ENCODE measurements around the gene FCRL6.

The FCRL6 gene

GRCh38 chr1:159781992-159782391 lies 20.2 kb upstream of the FCRL6 start:
- Histone ChIP-seq H4K20me1 (ENCODE audit: low read depth, low read length) (no peaks in the 10 kb centered on the region), H3K9me2 (replicated peaks; ENCODE audit: insufficient read depth, low read length) (no peaks in the 10 kb centered on the region), H3K79me2 (ENCODE audit: insufficient read depth, low read length) (no peaks in the 10 kb centered on the region), H3K9ac (ENCODE audit: low read length) (no peak overlapping the region), H3K4me3 (ENCODE audit: insufficient read depth, low read length, poor library complexity, severe bottlenecking) (no peak overlapping the region), H3K27me3 (ENCODE audit: low read length) (no peaks in the 10 kb centered on the region), H3F3A (ENCODE audit: insufficient read depth) (no peaks in the 10 kb centered on the region), H3K9me3 (ENCODE audit: insufficient read depth, low read length) (no peaks in the 10 kb centered on the region), H3K36me3 (ENCODE audit: low read length) (no peaks in the 10 kb centered on the region), H3K27ac (ENCODE audit: low read depth, low read length) (no peak overlapping the region), H3K4me2 (ENCODE audit: low read depth, low read length, poor library complexity, severe bottlenecking) (no peak overlapping the region), H2AFZ (ENCODE audit: low read depth, low read length, severe bottlenecking) (no peak overlapping the region)
- TF ChIP-seq CTCF (IDR thresholded peaks at IDR 0.05; ENCODE audit: insufficient read depth, low read length, poor library complexity, severe bottlenecking) (no peak), EZH2phosphoT487 (conservative IDR thresholded peaks at IDR 0.05; ENCODE audit: low read length) (no peak)

- Histone ChIP-seq H3K79me2 (ENCODE audit: insufficient read depth, low read length) (no peaks in the 10 kb centered on the region), H3K27me3 (ENCODE audit: low read length) (no peaks in the 10 kb centered on the region), H3K4me3 (ENCODE audit: insufficient read depth, low read length, poor library complexity, severe bottlenecking) (no peak overlapping the region), H3K36me3 (ENCODE audit: low read length) (no peaks in the 10 kb centered on the region), H3K9ac (ENCODE audit: low read length) (no peak overlapping the region), H4K20me1 (ENCODE audit: low read depth, low read length) (no peaks in the 10 kb centered on the region), H3K9me2 (replicated peaks; ENCODE audit: insufficient read depth, low read length) (no peaks in the 10 kb centered on the region), H3F3A (ENCODE audit: insufficient read depth) (no peaks in the 10 kb centered on the region), H3K9me3 (ENCODE audit: insufficient read depth, low read length) (no peaks in the 10 kb centered on the region), H3K27ac (ENCODE audit: low read depth, low read length) (no peak overlapping the region), H3K4me2 (ENCODE audit: low read depth, low read length, poor library complexity, severe bottlenecking) (no peak overlapping the region), H2AFZ (ENCODE audit: low read depth, low read length, severe bottlenecking) (no peak overlapping the region)
- TF ChIP-seq CTCF (IDR thresholded peaks at IDR 0.05; ENCODE audit: insufficient read depth, low read length, poor library complexity, severe bottlenecking) (no peak), EZH2phosphoT487 (conservative IDR thresholded peaks at IDR 0.05; ENCODE audit: low read length) (no peak)
Measured at GRCh38 chr1:159783724-159784123, 18.4 kb upstream of the FCRL6 start.

- Histone ChIP-seq H3K27me3 (ENCODE audit: low read length) (no peaks in the 10 kb centered on the region), H2AFZ (ENCODE audit: low read depth, low read length, severe bottlenecking) (no peak overlapping the region), H3K4me2 (ENCODE audit: low read depth, low read length, poor library complexity, severe bottlenecking) (no peak overlapping the region), H3K36me3 (ENCODE audit: low read length) (no peaks in the 10 kb centered on the region), H4K20me1 (ENCODE audit: low read depth, low read length) (no peaks in the 10 kb centered on the region), H3K9me3 (ENCODE audit: insufficient read depth, low read length) (no peaks in the 10 kb centered on the region), H3K9me2 (replicated peaks; ENCODE audit: insufficient read depth, low read length) (no peaks in the 10 kb centered on the region), H3K79me2 (ENCODE audit: insufficient read depth, low read length) (no peaks in the 10 kb centered on the region), H3K27ac (ENCODE audit: low read depth, low read length) (no peak overlapping the region), H3F3A (ENCODE audit: insufficient read depth) (no peaks in the 10 kb centered on the region), H3K4me3 (ENCODE audit: insufficient read depth, low read length, poor library complexity, severe bottlenecking) (no peak overlapping the region), H3K9ac (ENCODE audit: low read length) (no peak overlapping the region)
- no peak for TF ChIP-seq EZH2phosphoT487 (conservative IDR thresholded peaks at IDR 0.05; ENCODE audit: low read length)
- TF ChIP-seq CTCF (IDR thresholded peaks at IDR 0.05; ENCODE audit: insufficient read depth, low read length, poor library complexity, severe bottlenecking): no peak
Measured at GRCh38 chr1:159786465-159786864, 15.7 kb upstream of the FCRL6 start.
